GM18502 (cell line): Measurements from ENCODE around the gene RABGAP1L.
"Not testable (repeated sequence)": the region's sequence is repeated elsewhere in the genome, so short reads cannot be mapped to it uniquely, and the experiment has no call there.

Source experiments
- ATAC-seq: cut with Tn5 transposase; IDR thresholded peaks from one replicate; pipeline ENCODE4 v1.9.1; 2021; ENCODE audit warnings: mild to moderate bottlenecking; ENCODE audit not compliant: unreplicated experiment, poor library complexity

RABGAP1L gene

GRCh38 chr1:174159252-174160108 is at the start of gene RABGAP1L:
Gene RABGAP1L (plus strand): TSS chr1:174159520.
- ATAC-seq = peak; percentile 62

- ATAC-seq = no peak
Observed at GRCh38 chr1:174110053-174110452, 49.3 kb upstream of the RABGAP1L start.

- ATAC-seq = no peak
Observed at GRCh38 chr1:174112489-174113162, 46.7 kb upstream of the RABGAP1L start.

- ATAC-seq = no peak
Observed at GRCh38 chr1:174114106-174114505, 45.2 kb upstream of the RABGAP1L start.

- ATAC-seq = peak; percentile 74
Observed at GRCh38 chr1:174114788-174115448, 44.4 kb upstream of the RABGAP1L start.

- ATAC-seq = no peak
Observed at GRCh38 chr1:174116042-174116441, 43.3 kb upstream of the RABGAP1L start.

GRCh38 chr1:174118751-174119150 is 40.6 kb upstream of the RABGAP1L start:
- ATAC-seq = no peak

GRCh38 chr1:174122318-174122717 is 37.0 kb upstream of the RABGAP1L start:
- not testable (repeated sequence) for ATAC-seq

GRCh38 chr1:174123843-174124242 is 35.5 kb upstream of the RABGAP1L start:
- ATAC-seq = no peak

GRCh38 chr1:174127176-174127575 is 32.1 kb upstream of the RABGAP1L start:
- not testable (repeated sequence) for ATAC-seq

GRCh38 chr1:174131032-174131638 is 28.2 kb upstream of the RABGAP1L start:
- ATAC-seq = no peak

- peak; percentile 66 for ATAC-seq
Observed at GRCh38 chr1:174134003-174134659, 25.2 kb upstream of the RABGAP1L start.

- ATAC-seq = no peak
Observed at GRCh38 chr1:174135211-174135610, 24.1 kb upstream of the RABGAP1L start.

GRCh38 chr1:174136714-174137113 is 22.6 kb upstream of the RABGAP1L start:
- ATAC-seq = no peak

- no peak for ATAC-seq
Observed at GRCh38 chr1:174142836-174143235, 16.5 kb upstream of the RABGAP1L start.

GRCh38 chr1:174143727-174144396 is 15.5 kb upstream of the RABGAP1L start:
- ATAC-seq = not testable (repeated sequence)

- not testable (repeated sequence) for ATAC-seq
Observed at GRCh38 chr1:174144397-174144783, 14.9 kb upstream of the RABGAP1L start.

GRCh38 chr1:174149216-174149615 is 10.1 kb upstream of the RABGAP1L start:
- ATAC-seq = no peak

GRCh38 chr1:174150499-174150898 is 8.8 kb upstream of the RABGAP1L start:
- ATAC-seq = no peak

- no peak for ATAC-seq
Observed at GRCh38 chr1:174152427-174152826, 6.9 kb upstream of the RABGAP1L start.
